IPS-20b (cell line): ENCODE data around the gene SCAMP3.

Experiments used
- H3K27ac ChIP-seq: one replicate; pipeline ENCODE4 v1.5.1; 2013; ENCODE audit warnings: low read length
- H3K27me3 ChIP-seq: 2 replicates; pipeline ENCODE4 v1.6.1; 2013; ENCODE audit warnings: mild to moderate bottlenecking, low read length, inconsistent platforms; ENCODE audit not compliant: insufficient read depth
- H3K36me3 ChIP-seq: 2 replicates; pipeline ENCODE4 v1.6.1; 2013; ENCODE audit warnings: low read depth, mild to moderate bottlenecking, inconsistent platforms, low read length, moderate library complexity; ENCODE audit not compliant: insufficient read depth
- H3K4me1 ChIP-seq: 2 replicates; pipeline ENCODE4 v1.6.1; 2013; ENCODE audit warnings: mild to moderate bottlenecking, control low read depth, inconsistent platforms, low read length, moderate library complexity; ENCODE audit not compliant: insufficient read depth
- H3K4me3 ChIP-seq: 2 replicates; pipeline ENCODE4 v1.5.1; 2013; ENCODE audit warnings: mild to moderate bottlenecking, low read length, inconsistent platforms
- H3K9ac ChIP-seq: 2 replicates; pipeline ENCODE4 v1.6.1; 2013; ENCODE audit warnings: low read depth, mild to moderate bottlenecking, inconsistent platforms, low read length, moderate library complexity
- H3K9me3 ChIP-seq: 2 replicates; pipeline ENCODE4 v1.6.1; 2013; ENCODE audit warnings: mild to moderate bottlenecking, low read depth, low read length, inconsistent platforms; ENCODE audit not compliant: insufficient read depth

Gene SCAMP3

GRCh38 chr1:155206891-155207805 lies 55.0 kb downstream of the SCAMP3 start:
- Histone ChIP-seq H3K27ac (no peak overlapping the region), H3K36me3 (peaks cover 24% of the 10 kb centered on the region), H3K4me3 (peak overlapping the region; percentile 97), H3K9me3 (no peaks in the 10 kb centered on the region), H3K27me3 (no peaks in the 10 kb centered on the region; the same call in 1 of the 2 replicates), H3K9ac (peak overlapping the region; percentile 96), H3K4me1 (peaks cover 16% of the 10 kb centered on the region; the same call in 1 of the 2 replicates)
